Neuronal stem cell (in vitro differentiated cells): ENCODE data around the gene ST7L.

Experiments used
- DNase-seq: peaks from one replicate; pipeline ENCODE4 v3.0.0-alpha.2; 2013; ENCODE audit warnings: low spot score
- H2AFZ ChIP-seq: one replicate; pipeline ENCODE4 v1.6.1; 2013; ENCODE audit warnings: mild to moderate bottlenecking, low read length, inconsistent platforms
- H2AK5ac ChIP-seq: 2 replicates; pipeline ENCODE4 v1.6.1; 2013; ENCODE audit warnings: low read depth, mild to moderate bottlenecking, inconsistent platforms, low read length, moderate library complexity, mixed read lengths
- H2BK120ac ChIP-seq: 2 replicates; pipeline ENCODE4 v1.6.1; 2013; ENCODE audit warnings: low read depth, mild to moderate bottlenecking, inconsistent platforms, low read length, moderate library complexity, mixed read lengths
- H2BK12ac ChIP-seq: one replicate; pipeline ENCODE4 v1.6.1; 2013; ENCODE audit warnings: low read length, inconsistent platforms
- H2BK15ac ChIP-seq: 2 replicates; pipeline ENCODE4 v1.6.1; 2013; ENCODE audit warnings: mild to moderate bottlenecking, low read length, inconsistent platforms, mixed read lengths
- H2BK5ac ChIP-seq: one replicate; pipeline ENCODE4 v1.6.1; 2013; ENCODE audit warnings: inconsistent platforms, mild to moderate bottlenecking, low read length, moderate library complexity
- H3K14ac ChIP-seq: one replicate; pipeline ENCODE4 v1.6.1; 2013; ENCODE audit warnings: low read length, inconsistent platforms
- H3K18ac ChIP-seq: 2 replicates; pipeline ENCODE4 v1.6.1; 2013; ENCODE audit warnings: low read length, inconsistent platforms
- H3K23ac ChIP-seq: 2 replicates; pipeline ENCODE4 v1.6.1; 2013; ENCODE audit warnings: low read depth, mild to moderate bottlenecking, mixed read lengths, low read length, inconsistent platforms; ENCODE audit not compliant: poor library complexity
- H3K27ac ChIP-seq: replicated peaks from 3 replicates; pipeline ENCODE4 v1.5.1; 2013; ENCODE audit warnings: low read length, inconsistent platforms
- H3K27me3 ChIP-seq, 3 experiments: 2 replicates each; pipeline ENCODE4 v1.6.1; 2013; ENCODE audit warnings: low read length in 3 of 3, mild to moderate bottlenecking in 2 of 3, inconsistent platforms in 1 of 3, low read depth in 1 of 3, mixed read lengths in 1 of 3, moderate library complexity in 1 of 3; ENCODE audit not compliant: control insufficient read depth in 3 of 3, insufficient read depth in 3 of 3
- H3K36me3 ChIP-seq, 2 donors: replicated peaks in 1 of 2; 2 replicates each; pipeline ENCODE4 v1.6.1; 2013; ENCODE audit warnings: low read length in 2 of 2; ENCODE audit not compliant: control insufficient read depth in 2 of 2, insufficient read depth in 2 of 2
- H3K4ac ChIP-seq: 2 replicates; pipeline ENCODE4 v1.6.1; 2013; ENCODE audit warnings: inconsistent platforms, mild to moderate bottlenecking, low read length, moderate library complexity
- H3K4me1 ChIP-seq, 2 donors: 1 replicate in 1 of 2; 2 replicates in 1 of 2; pipeline ENCODE4 v1.6.1; 2013; ENCODE audit warnings: low read length in 2 of 2, low read depth in 1 of 2; ENCODE audit not compliant: control insufficient read depth in 2 of 2, insufficient read depth in 1 of 2
- H3K4me2 ChIP-seq: one replicate; pipeline ENCODE4 v1.6.1; 2013; ENCODE audit warnings: mild to moderate bottlenecking, low read length, inconsistent platforms; ENCODE audit not compliant: insufficient read depth, poor library complexity, severe bottlenecking
- H3K4me3 ChIP-seq, 2 donors: 2 replicates each; pipeline ENCODE4 v1.5.1; 2013; ENCODE audit warnings: low read length in 2 of 2, mild to moderate bottlenecking in 2 of 2, inconsistent platforms in 1 of 2, moderate library complexity in 1 of 2
- H3K79me1 ChIP-seq: one replicate; pipeline ENCODE4 v1.6.1; 2013; ENCODE audit warnings: low read depth, mild to moderate bottlenecking, inconsistent platforms, low read length, moderate library complexity
- H3K9ac ChIP-seq: one replicate; pipeline ENCODE4 v1.6.1; 2013; ENCODE audit warnings: mild to moderate bottlenecking, low read depth, low read length, inconsistent platforms; ENCODE audit not compliant: poor library complexity
- H3K9me3 ChIP-seq, 2 donors: replicated peaks in 1 of 2; 2 replicates each; pipeline versions ENCODE3 to v1.6.1; 2013; ENCODE audit warnings: low read length in 2 of 2, mild to moderate bottlenecking in 2 of 2, inconsistent platforms in 1 of 2, low read depth in 1 of 2, mixed read lengths in 1 of 2, moderate library complexity in 1 of 2; ENCODE audit not compliant: control insufficient read depth in 2 of 2, insufficient read depth in 1 of 2
- H4K8ac ChIP-seq: one replicate; pipeline ENCODE4 v1.6.1; 2013; ENCODE audit warnings: low read depth, mild to moderate bottlenecking, inconsistent platforms, low read length, moderate library complexity
- H4K91ac ChIP-seq: one replicate; pipeline ENCODE4 v1.6.1; 2013; ENCODE audit warnings: low read length, low read depth, mild to moderate bottlenecking, inconsistent platforms; ENCODE audit not compliant: poor library complexity
- WGBS, 2 donors: extraction: QIAGEN DNeasy Blood & Tissue Kit; methylation state at CpG; one replicate each; pipeline ENCODE4 v1.1.7; 2013; ENCODE audit warnings: missing lambda C conversion rate in 2 of 2, mixed read lengths in 1 of 2; ENCODE audit not compliant: insufficient read length in 2 of 2, insufficient replicate concordance in 1 of 2; ENCODE audit errors: extremely low coverage in 2 of 2; 5-methylcytosine and 5-hydroxymethylcytosine counted together

The ST7L gene

DNA sequence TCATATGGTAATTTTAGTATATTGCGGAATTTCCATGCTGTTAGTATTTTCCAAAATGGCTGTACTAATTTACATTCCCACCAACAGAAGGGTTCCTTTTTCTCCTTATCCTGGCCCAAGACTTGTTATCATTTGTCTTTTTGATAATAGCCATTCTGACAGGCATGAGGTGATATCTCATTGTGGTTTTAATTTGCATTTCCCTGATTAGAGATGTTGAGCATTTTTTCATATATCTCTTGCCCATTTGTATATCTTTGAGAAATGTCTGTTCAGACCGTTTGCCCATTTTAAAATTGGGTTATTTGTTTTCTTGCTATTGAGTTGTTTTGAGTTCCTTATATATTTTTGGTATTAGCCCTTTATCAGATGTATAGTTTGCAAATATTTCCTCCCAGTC, 14.7 kb upstream of the ST7L start:
- H3K23ac ChIP-seq: no peak overlapping the region
- H2BK5ac ChIP-seq: no peak overlapping the region
- H3K4ac ChIP-seq: no peak overlapping the region
- no peak overlapping the region for H3K4me2 ChIP-seq
- H4K8ac ChIP-seq: no peak overlapping the region
- no peak overlapping the region for H2AK5ac ChIP-seq
- no peak overlapping the region for H3K9ac ChIP-seq
- H3K9me3 ChIP-seq: peaks cover 0 to 8% of the 10 kb centered on the region in 2 donors
- no peak overlapping the region for H2BK15ac ChIP-seq
- peaks cover 4% of the 10 kb centered on the region for H3K79me1 ChIP-seq
- no peak overlapping the region for H3K14ac ChIP-seq
- no peak overlapping the region for H2AFZ ChIP-seq
- no peak for DNase-seq
- H2BK12ac ChIP-seq: no peak overlapping the region
- H3K36me3 ChIP-seq: peaks cover 0 to 48% of the 10 kb centered on the region in 2 donors
- H3K4me1 ChIP-seq: no peaks in the 10 kb centered on the region
- H3K18ac ChIP-seq: no peak overlapping the region
- no peak overlapping the region for H2BK120ac ChIP-seq
- no peak overlapping the region for H3K4me3 ChIP-seq
- H3K27ac ChIP-seq: no peak overlapping the region
- H3K27me3 ChIP-seq: no peaks in the 10 kb centered on the region
- H4K91ac ChIP-seq: no peak overlapping the region
- no CpG with 5 or more reads among the region's 2 CpGs for WGBS, 2 donors

DNA sequence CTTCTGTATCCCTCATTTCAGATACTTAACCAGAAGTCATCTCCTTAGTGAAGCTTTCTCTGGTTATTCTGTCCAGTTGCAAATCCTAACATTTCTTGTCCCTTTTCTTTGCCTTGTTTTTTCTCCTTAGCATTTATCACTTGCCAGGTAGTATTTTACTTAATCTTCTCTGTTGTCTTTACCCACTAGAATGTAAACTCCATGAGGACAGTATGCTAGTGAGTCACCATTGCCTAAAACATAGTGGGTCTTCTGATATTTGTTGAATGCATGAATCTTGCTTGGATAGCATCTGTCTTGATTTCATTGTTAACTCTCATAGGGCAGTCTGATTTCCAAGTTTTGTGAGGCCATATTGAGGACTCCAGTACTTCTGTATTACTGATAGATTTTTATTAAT, 10.3 kb upstream of the ST7L start:
- peaks cover 1 to 70% of the 10 kb centered on the region in 2 donors for H3K36me3 ChIP-seq
- H3K23ac ChIP-seq: no peak overlapping the region
- no peak overlapping the region for H3K4me2 ChIP-seq
- peaks cover 7% of the 10 kb centered on the region for H3K79me1 ChIP-seq
- no peak overlapping the region for H3K9ac ChIP-seq
- peaks cover 0 to 8% of the 10 kb centered on the region in 2 donors for H3K9me3 ChIP-seq
- no peaks in the 10 kb centered on the region for H3K27me3 ChIP-seq
- no peaks in the 10 kb centered on the region for H3K4me1 ChIP-seq
- no peak overlapping the region for H2AFZ ChIP-seq
- no peak overlapping the region for H2BK5ac ChIP-seq
- no peak overlapping the region for H4K91ac ChIP-seq
- no peak overlapping the region for H3K18ac ChIP-seq
- no peak overlapping the region for H3K14ac ChIP-seq
- H2BK15ac ChIP-seq: no peak overlapping the region
- no peak overlapping the region for H2BK12ac ChIP-seq
- no peak overlapping the region for H2BK120ac ChIP-seq
- no peak overlapping the region for H3K27ac ChIP-seq
- H3K4me3 ChIP-seq: no peak overlapping the region
- DNase-seq: no peak
- H2AK5ac ChIP-seq: no peak overlapping the region
- no peak overlapping the region for H4K8ac ChIP-seq
- H3K4ac ChIP-seq: no peak overlapping the region

DNA sequence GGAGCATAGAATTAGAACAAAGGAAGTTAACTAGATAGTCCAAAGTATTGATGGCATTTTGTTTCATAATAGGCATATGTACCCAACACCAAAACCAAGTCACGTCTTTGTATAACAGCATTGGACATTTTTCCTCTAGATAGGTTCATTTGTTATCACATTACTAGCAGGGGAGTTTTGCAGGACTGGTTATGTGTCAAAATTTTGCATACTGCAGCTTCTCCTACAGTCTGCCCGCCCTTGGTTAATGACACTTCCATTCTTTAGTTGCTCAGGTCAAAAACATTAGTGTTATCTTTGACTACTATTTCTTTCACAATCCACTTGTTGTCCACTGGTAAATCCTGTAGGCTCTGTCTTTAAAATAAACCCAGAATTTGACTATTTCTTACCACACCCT, 9.6 kb upstream of the ST7L start:
- no peak overlapping the region for H3K23ac ChIP-seq
- no peak overlapping the region for H2AK5ac ChIP-seq
- no peak overlapping the region for H3K9ac ChIP-seq
- no peak overlapping the region for H3K4me2 ChIP-seq
- no peaks in the 10 kb centered on the region for H3K4me1 ChIP-seq
- H3K27me3 ChIP-seq: no peaks in the 10 kb centered on the region
- no peak overlapping the region for H4K91ac ChIP-seq
- no peak overlapping the region for H3K4ac ChIP-seq
- WGBS, 2 donors: no CpG with 5 or more reads among the region's 2 CpGs
- H3K4me3 ChIP-seq: no peak overlapping the region
- no peak for DNase-seq
- no peak overlapping the region for H2BK5ac ChIP-seq
- H2BK120ac ChIP-seq: no peak overlapping the region
- no peak overlapping the region for H2BK12ac ChIP-seq
- peaks cover 7% of the 10 kb centered on the region for H3K79me1 ChIP-seq
- no peak overlapping the region for H2BK15ac ChIP-seq
- H3K18ac ChIP-seq: no peak overlapping the region
- H2AFZ ChIP-seq: no peak overlapping the region
- H3K27ac ChIP-seq: no peak overlapping the region
- H3K14ac ChIP-seq: no peak overlapping the region
- H4K8ac ChIP-seq: no peak overlapping the region
- peaks cover 1 to 70% of the 10 kb centered on the region in 2 donors for H3K36me3 ChIP-seq
- H3K9me3 ChIP-seq: peaks cover 0 to 6% of the 10 kb centered on the region in 2 donors

DNA sequence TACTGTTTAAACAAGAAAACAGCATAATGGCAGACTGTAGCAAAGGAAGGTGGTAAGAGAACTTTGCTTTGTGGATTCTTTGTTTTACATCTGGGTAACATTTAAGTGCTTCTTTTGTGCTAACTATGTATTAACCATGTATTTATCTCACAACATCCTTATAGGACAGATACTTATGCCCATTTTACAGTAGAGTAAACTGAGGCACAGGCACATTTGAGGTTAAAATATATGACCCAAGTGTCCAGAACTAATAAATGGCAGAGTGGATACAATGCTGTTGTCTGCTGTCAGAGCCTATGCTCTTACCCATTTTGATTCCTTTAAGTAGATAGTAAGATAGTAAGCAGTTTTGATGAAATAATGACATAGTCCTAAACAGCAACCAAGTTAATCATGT, 7.9 kb upstream of the ST7L start:
- Histone ChIP-seq H3K23ac (no peak overlapping the region), H3K9ac (no peak overlapping the region), H3K27me3 (no peaks in the 10 kb centered on the region), H3K4me2 (no peak overlapping the region), H3K79me1 (peaks cover 7% of the 10 kb centered on the region), H2BK5ac (no peak overlapping the region), H3K9me3 (no peaks in the 10 kb centered on the region), H3K4me1 (no peaks in the 10 kb centered on the region), H3K18ac (no peak overlapping the region), H4K91ac (no peak overlapping the region), H2AK5ac (no peak overlapping the region), H2AFZ (no peak overlapping the region), H3K27ac (no peak overlapping the region), H3K4ac (no peak overlapping the region), H2BK120ac (no peak overlapping the region), H2BK12ac (no peak overlapping the region), H2BK15ac (no peak overlapping the region), H3K14ac (no peak overlapping the region), H4K8ac (no peak overlapping the region), H3K4me3 (no peak overlapping the region), H3K36me3 (peaks cover 1 to 62% of the 10 kb centered on the region in 2 donors)
- no peak for DNase-seq
